NB4 (cell line): ENCODE data around the gene TBC1D14.

Experiments used
- CTCF ChIP-seq: IDR thresholded peaks from one replicate; pipeline ENCODE4 v1.5.1; 2012; ENCODE audit warnings: low read depth, low read length
- MAX ChIP-seq: IDR thresholded peaks from 2 replicates; pipeline ENCODE4 v1.6.1; 2011; ENCODE audit warnings: low read depth, low read length
- MYC ChIP-seq: IDR thresholded peaks from 2 replicates; pipeline ENCODE4 v1.6.1; 2011; ENCODE audit warnings: low read depth, low read length
- POLR2A ChIP-seq: IDR thresholded peaks from 2 replicates; pipeline ENCODE4 v1.6.1; 2011; ENCODE audit warnings: mild to moderate bottlenecking; ENCODE audit not compliant: insufficient read length; ENCODE audit errors: extremely low read depth

- TF ChIP-seq CTCF = no peak
- no peak for TF ChIP-seq MAX
- no peak for TF ChIP-seq POLR2A
- TF ChIP-seq MYC = no peak
These were observed 156.4 kb downstream of the TBC1D14 start for GRCh38 chr4:7066006-7066405.
